BE2C (cell line): ENCODE results near the gene EFS.
"Not testable (repeated sequence)": the region's sequence is repeated elsewhere in the genome, so short reads cannot be mapped to it uniquely, and the experiment has no call there.

Experiments
- DNase-seq: peaks from one replicate; pipeline ENCODE4 v3.0.0-alpha.2; 2020
- H3K27me3 ChIP-seq: fragments of 250-450 bp; sonication (Bioruptor Pico); 2 replicates; pipeline ENCODE4 v1.5.1; 2020; ENCODE audit warnings: mild to moderate bottlenecking
- H3K36me3 ChIP-seq: fragments of 250-450 bp; sonication (Bioruptor Pico); 2 replicates; pipeline ENCODE4 v1.5.1; 2020; ENCODE audit warnings: mild to moderate bottlenecking
- H3K4me1 ChIP-seq: fragments of 250-450 bp; sonication (Bioruptor Pico); 2 replicates; pipeline ENCODE4 v1.5.1; 2020
- H3K4me3 ChIP-seq: 2 replicates; pipeline ENCODE4 v1.5.1; 2011; ENCODE audit warnings: low read depth, low read length
- H3K9me3 ChIP-seq: fragments of 250-450 bp; sonication (Bioruptor Pico); 2 replicates; pipeline ENCODE4 v1.5.1; 2020
- TF ChIP-seq, protein P1 (sequence below): IDR thresholded peaks from 2 replicates; pipeline ENCODE4 v1.5.1; 2012; ENCODE audit warnings: mild to moderate bottlenecking, low read depth, low read length

Gene EFS

DNA sequence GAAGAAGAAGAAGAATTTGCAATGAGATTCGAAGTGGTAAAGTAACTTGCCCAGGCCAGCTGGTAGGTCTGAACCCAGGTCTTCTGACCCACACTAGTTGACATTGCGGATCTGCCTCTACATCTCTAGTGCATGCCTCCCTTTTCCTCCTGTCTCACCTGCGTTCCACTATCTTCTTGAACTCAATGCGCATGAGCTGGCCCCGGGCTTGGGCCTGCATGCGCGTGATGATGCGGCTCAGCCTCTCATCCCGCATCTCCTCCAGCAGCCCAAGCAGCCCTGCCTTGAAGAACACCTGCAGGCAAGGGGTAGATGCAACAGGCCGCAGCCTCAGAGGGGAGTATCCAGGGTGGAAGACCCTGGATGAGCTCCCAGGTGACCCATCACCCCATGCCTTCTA lies 31.2 kb upstream of the EFS start:
- H3K4me1 ChIP-seq, result no peaks in the 10 kb centered on the region
- no peaks in the 10 kb centered on the region for H3K36me3 ChIP-seq
- H3K9me3 ChIP-seq, result no peaks in the 10 kb centered on the region
- H3K27me3 ChIP-seq, result peaks cover 14% of the 10 kb centered on the region; the same call in 1 of the 2 replicates
- DNase-seq, result no peak
- TF ChIP-seq, protein P1, sequence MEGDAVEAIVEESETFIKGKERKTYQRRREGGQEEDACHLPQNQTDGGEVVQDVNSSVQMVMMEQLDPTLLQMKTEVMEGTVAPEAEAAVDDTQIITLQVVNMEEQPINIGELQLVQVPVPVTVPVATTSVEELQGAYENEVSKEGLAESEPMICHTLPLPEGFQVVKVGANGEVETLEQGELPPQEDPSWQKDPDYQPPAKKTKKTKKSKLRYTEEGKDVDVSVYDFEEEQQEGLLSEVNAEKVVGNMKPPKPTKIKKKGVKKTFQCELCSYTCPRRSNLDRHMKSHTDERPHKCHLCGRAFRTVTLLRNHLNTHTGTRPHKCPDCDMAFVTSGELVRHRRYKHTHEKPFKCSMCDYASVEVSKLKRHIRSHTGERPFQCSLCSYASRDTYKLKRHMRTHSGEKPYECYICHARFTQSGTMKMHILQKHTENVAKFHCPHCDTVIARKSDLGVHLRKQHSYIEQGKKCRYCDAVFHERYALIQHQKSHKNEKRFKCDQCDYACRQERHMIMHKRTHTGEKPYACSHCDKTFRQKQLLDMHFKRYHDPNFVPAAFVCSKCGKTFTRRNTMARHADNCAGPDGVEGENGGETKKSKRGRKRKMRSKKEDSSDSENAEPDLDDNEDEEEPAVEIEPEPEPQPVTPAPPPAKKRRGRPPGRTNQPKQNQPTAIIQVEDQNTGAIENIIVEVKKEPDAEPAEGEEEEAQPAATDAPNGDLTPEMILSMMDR, result no peak
- no peak overlapping the region for H3K4me3 ChIP-seq

DNA sequence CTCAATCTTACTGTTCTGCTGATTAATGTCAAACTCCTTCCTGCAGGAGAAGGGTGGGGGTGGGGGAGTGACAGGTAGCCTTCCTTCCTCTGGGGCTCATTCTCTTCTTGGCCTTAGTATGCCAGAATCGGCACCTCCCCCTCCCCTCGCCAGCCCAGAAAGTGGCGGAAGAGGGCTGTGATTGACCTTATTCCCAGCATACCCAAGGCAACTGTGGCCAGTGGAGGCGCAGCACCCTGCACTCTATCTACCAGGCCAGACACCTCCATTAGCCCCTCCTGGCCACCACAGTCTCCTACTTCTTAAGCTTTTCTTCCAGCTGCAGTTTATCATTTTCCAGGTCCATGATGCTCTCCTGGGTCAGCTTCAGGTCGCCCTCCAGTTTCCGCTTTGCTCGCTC lies 27.6 kb upstream of the EFS start:
- H3K9me3 ChIP-seq, result no peaks in the 10 kb centered on the region
- no peak overlapping the region for H3K4me3 ChIP-seq
- peaks cover 20% of the 10 kb centered on the region for H3K27me3 ChIP-seq
- no peaks in the 10 kb centered on the region for H3K4me1 ChIP-seq
- TF ChIP-seq, protein P1, result no peak
- H3K36me3 ChIP-seq, result no peaks in the 10 kb centered on the region
- DNase-seq, result no peak

DNA sequence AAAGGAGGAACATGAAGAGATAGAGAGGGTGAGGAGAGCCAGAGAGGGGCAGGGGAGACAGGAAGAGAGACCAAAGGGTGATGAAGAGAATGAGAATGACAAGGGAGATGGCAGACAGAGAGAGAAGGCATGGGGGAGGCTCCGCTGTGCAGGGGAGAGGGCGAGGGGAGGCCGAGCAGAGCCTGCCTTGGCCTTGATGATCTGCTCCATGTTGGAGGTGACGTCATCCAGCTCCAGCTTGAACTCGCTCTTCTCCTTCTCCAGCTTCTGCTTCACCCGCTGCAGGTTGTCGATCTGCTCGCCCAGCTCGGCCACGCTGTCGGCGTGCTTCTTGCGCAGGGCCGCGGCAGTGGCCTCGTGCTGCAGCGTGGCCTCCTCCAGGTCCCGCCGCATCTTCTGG lies 24.9 kb upstream of the EFS start:
- not testable (repeated sequence) for H3K9me3 ChIP-seq, DNase-seq, H3K4me1 ChIP-seq, H3K36me3 ChIP-seq, H3K4me3 ChIP-seq
- peaks cover 27% of the 10 kb centered on the region for H3K27me3 ChIP-seq

DNA sequence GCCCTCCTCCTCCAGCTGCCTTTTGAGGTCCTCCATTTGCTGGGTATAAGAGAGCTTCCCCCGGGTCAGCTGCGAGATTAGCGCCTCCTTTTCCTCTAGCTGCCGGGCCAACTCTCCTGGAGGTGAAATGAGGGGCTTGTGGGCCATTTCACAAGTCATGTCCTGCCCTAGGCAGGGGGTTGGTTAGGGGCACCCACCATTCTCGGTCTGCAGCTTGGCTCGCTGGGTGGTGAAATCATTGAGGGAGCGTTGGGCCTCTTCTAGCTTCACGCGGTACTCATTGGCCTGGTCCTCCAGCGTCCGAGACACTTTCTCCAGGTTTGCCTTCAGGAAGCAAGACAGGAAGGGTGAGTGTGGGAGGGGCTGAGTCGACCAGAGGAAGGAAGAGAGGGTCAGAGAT lies 24.4 kb upstream of the EFS start:
- Histone ChIP-seq H3K4me1 (no peaks in the 10 kb centered on the region), H3K27me3 (peaks cover 22% of the 10 kb centered on the region)

DNA sequence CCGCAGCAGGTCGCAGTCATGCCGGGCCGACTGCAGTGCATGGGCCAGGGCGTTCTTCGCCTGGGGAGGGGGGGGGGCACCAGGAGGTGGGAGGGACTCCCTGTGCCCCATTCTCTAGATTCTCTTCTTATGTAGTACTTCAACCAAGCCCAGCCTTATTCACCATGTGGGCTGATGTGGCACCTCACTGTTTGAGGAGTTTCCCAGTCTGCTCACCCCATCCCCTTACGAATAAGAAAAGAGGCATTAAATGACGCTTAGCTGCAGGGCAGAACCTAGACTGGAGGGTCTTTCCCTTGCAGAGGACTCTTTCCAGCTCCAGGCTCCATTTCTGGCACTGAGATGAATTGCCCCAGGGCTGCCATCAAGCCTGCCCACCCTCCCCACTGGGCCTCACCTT lies 24.0 kb upstream of the EFS start:
- DNase-seq, result no peak
- no peaks in the 10 kb centered on the region for H3K4me1 ChIP-seq
- no peak overlapping the region for H3K4me3 ChIP-seq
- H3K36me3 ChIP-seq, result no peaks in the 10 kb centered on the region
- H3K27me3 ChIP-seq, result peaks cover 22% of the 10 kb centered on the region
- H3K9me3 ChIP-seq, result no peaks in the 10 kb centered on the region
- TF ChIP-seq, protein P1, result no peak

More for the DNA sequence above, 24.4 kb upstream of the EFS start:
- no peak for DNase-seq
- H3K4me3 ChIP-seq, result no peak overlapping the region
- no peaks in the 10 kb centered on the region for H3K36me3 ChIP-seq
- no peaks in the 10 kb centered on the region for H3K9me3 ChIP-seq
- TF ChIP-seq, protein P1, result no peak

DNA sequence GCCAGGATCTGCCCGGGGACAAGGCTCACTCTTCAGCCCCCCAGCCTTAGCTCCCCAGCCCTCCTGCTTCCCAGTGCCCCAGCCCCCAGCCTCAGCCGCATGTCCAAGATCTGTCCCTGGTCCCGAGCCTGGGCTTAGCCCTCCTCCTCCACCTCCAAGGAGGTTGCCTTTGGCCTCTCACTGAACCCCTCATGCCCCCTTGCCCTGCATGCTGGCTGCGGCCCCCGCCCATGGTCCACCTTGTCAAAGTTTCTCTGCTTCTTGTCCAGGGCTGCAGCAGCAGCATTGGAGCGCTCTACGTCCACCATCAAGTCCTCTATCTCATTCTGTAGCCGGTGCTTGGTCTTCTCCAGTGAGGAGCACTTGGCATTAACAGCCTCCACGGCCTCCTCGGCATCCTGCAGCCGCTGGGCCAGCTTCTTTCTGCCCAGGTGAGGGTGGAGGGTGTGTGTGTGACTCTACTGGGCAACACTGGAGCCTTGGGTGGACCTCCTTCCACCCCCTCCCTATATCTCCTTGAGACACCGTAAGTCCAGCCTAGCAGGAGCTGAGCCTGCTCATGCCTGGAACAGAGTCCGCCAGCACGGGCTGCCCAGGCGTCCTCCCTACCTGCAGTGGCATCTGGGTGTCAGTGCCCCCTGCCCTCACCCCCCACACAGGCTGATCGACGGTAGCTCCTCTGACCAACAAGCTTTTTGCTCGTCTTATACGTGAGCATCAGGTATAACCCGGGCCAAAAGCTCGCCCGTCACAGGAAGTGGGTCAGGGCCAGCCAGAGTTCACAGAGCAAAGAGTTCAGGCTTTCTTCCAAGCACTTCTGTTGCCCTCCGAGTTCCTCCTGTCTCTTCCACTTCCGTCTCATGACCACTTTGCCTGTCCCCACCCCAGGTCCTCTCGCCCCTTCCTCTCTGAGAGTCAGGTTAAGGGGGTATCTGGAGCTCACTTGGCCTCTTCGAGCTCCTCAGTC lies 23.2 kb upstream of the EFS start:
- Histone ChIP-seq H3K27me3 (peaks cover 22% of the 10 kb centered on the region), H3K36me3 (no peaks in the 10 kb centered on the region), H3K4me1 (no peaks in the 10 kb centered on the region), H3K4me3 (no peak overlapping the region), H3K9me3 (no peaks in the 10 kb centered on the region)
- no peak for DNase-seq
- TF ChIP-seq, protein P1, result no peak
